Lung (tissue), 12 donors: ENCODE results near the gene TBPL1. TPM values are rescaled to one million over a fixed set of nuclear protein-coding genes. Genes with fewer than 3 reads are reported as not detected.

Experiments
- ATAC-seq: fragments of 200-7000 bp; cut with Tn5 transposase; one replicate; pipeline ENCODE4 v1.9.1; 2020; ENCODE audit warnings: moderate number of reproducible peaks; ENCODE audit not compliant: insufficient read depth, low FRiP score
- DNase-seq, 3 donors: peaks; one replicate each; pipeline ENCODE4 v3.0.0-alpha.2; 2013 to 2017
- H3K27ac ChIP-seq, 2 donors: one replicate each; pipeline ENCODE4 v1.5.1; 2013; ENCODE audit warnings: mild to moderate bottlenecking in 2 of 2, moderate library complexity in 2 of 2, control low read depth in 1 of 2, inconsistent platforms in 1 of 2, low read depth in 1 of 2, low read length in 1 of 2
- H3K27me3 ChIP-seq, 3 donors: one replicate each; pipeline ENCODE4 v1.5.1; 2013; ENCODE audit warnings: low read length in 2 of 3; ENCODE audit not compliant: control insufficient read depth in 3 of 3, insufficient read depth in 3 of 3
- H3K36me3 ChIP-seq, 4 donors: one replicate each; pipeline ENCODE4 v1.5.1; 2013; ENCODE audit warnings: low read length in 4 of 4, mild to moderate bottlenecking in 1 of 4, moderate library complexity in 1 of 4; ENCODE audit not compliant: control insufficient read depth in 4 of 4, insufficient read depth in 4 of 4
- H3K4me1 ChIP-seq, 5 donors: one replicate each; pipeline ENCODE4 v1.5.1; 2013; ENCODE audit warnings: low read length in 5 of 5, mild to moderate bottlenecking in 2 of 5, moderate library complexity in 1 of 5; ENCODE audit not compliant: control insufficient read depth in 5 of 5, insufficient read depth in 5 of 5
- H3K4me3 ChIP-seq: one replicate; pipeline ENCODE4 v1.5.1; 2013; ENCODE audit warnings: mild to moderate bottlenecking, control low read depth, moderate library complexity
- H3K9ac ChIP-seq, 2 donors: one replicate each; pipeline ENCODE4 v1.5.1; 2013; ENCODE audit warnings: low read length in 2 of 2, control low read depth in 1 of 2; ENCODE audit not compliant: insufficient read depth in 1 of 2
- H3K9me3 ChIP-seq, 4 donors: one replicate each; pipeline ENCODE4 v1.5.1; 2013; ENCODE audit warnings: low read length in 3 of 4, mild to moderate bottlenecking in 1 of 4, moderate library complexity in 1 of 4; ENCODE audit not compliant: control insufficient read depth in 4 of 4, insufficient read depth in 3 of 4
- WGBS, 2 donors: extraction: QIAGEN DNeasy Blood & Tissue Kit; methylation state at CpG; one replicate each; pipeline ENCODE4 v1.1.7; 2013; 5-methylcytosine and 5-hydroxymethylcytosine counted together
- polyA plus RNA-seq, 2 donors: library from polyadenylated mRNA; stranded (reverse); fragments of 200-250 nt; gene quantifications; one replicate each; pipeline ENCODE4 v1.2.1, GENCODE V29; 2013
- total RNA-seq, 2 donors: library from RNA; depleted of rRNA in 1 of 2; stranded (reverse); fragments of >200 nt in 1 of 2; gene quantifications; one replicate each; pipeline ENCODE4 v1.2.1, GENCODE V29; 2014 to 2021
- TF ChIP-seq, protein P1 (sequence below): IDR thresholded peaks from 2 replicates; pipeline ENCODE4 v1.5.1; 2012; ENCODE audit warnings: mild to moderate bottlenecking; ENCODE audit errors: control extremely low read depth, extremely low read depth
- donor health status: control.
- donor health status: control.
- donor health status: Bipolar disorder and iron deficiency.
- donor health status: healthy.
- donor health status: DM: yes; HTN: yes; CAD: no.

The TBPL1 gene
- total and polyA plus RNA-seq, 4 donors: 20.4 to 31.3 (median 23.0) TPM

DNA sequence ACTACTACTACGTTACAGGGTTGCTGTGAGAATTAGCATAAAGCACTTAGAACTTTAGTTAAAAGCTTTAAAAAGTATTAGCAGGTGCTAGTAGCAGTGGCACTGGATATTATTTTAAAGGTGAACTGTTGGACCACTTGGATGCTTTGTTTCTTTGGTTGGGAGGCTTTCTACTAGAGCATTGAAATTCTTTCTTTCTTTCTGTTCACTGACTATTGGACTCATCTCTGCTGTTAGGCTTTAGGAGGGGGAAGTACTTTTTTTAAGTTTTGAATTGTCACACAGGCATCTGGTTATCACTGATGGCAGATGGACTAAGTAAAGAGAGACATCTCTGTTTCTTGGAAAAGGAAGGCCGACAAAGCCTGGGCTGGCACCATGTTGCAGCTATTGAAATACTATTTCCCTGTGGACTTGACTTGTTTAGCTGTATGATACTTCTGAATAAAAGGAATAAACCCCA lies 4.8 kb downstream of the TBPL1 start:
- TF ChIP-seq, protein P1, sequence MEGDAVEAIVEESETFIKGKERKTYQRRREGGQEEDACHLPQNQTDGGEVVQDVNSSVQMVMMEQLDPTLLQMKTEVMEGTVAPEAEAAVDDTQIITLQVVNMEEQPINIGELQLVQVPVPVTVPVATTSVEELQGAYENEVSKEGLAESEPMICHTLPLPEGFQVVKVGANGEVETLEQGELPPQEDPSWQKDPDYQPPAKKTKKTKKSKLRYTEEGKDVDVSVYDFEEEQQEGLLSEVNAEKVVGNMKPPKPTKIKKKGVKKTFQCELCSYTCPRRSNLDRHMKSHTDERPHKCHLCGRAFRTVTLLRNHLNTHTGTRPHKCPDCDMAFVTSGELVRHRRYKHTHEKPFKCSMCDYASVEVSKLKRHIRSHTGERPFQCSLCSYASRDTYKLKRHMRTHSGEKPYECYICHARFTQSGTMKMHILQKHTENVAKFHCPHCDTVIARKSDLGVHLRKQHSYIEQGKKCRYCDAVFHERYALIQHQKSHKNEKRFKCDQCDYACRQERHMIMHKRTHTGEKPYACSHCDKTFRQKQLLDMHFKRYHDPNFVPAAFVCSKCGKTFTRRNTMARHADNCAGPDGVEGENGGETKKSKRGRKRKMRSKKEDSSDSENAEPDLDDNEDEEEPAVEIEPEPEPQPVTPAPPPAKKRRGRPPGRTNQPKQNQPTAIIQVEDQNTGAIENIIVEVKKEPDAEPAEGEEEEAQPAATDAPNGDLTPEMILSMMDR: no peak
- H3K4me3 ChIP-seq: no peak overlapping the region
- no peaks in the 10 kb centered on the region for H3K9me3 ChIP-seq
- DNase-seq: no peak
- H3K27ac ChIP-seq: no peak overlapping the region
- no peaks in the 10 kb centered on the region for H3K27me3 ChIP-seq
- no peak overlapping the region for H3K9ac ChIP-seq
- no peak for ATAC-seq
- peaks cover 4 to 22% (median 7%) of the 10 kb centered on the region in 5 donors for H3K4me1 ChIP-seq
- WGBS, 2 donors: 60 to 72% methylated on average over 2 of the region's 2 CpGs
- H3K36me3 ChIP-seq: no peaks in the 10 kb centered on the region

DNA sequence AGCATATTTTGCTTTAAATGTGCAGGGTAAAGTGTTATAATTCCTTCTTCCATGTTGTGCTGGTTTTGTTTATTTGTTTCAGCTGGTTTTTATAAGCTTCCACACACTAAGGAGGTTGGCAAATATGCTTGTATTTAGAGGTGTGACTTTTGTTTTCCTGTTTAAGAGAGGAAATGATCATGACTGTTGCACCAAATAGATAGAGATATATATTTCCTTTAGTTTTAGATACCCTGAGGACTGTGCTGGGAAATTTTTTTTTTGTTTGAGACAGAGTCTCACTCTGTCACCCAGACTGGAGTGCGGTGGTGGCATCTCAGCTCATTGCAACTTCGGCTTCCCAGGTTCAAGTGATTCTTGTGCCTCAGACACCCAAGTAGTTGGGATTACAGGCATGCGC lies 5.8 kb downstream of the TBPL1 start:
- ATAC-seq: no peak
- no peaks in the 10 kb centered on the region for H3K9me3 ChIP-seq
- H3K9ac ChIP-seq: no peak overlapping the region
- 80 to 85% methylated on average over 3 of the region's 3 CpGs for WGBS, 2 donors
- peaks cover 4 to 20% (median 10%) of the 10 kb centered on the region in 5 donors for H3K4me1 ChIP-seq
- peak overlapping the region in 1 of 2 donors; percentile 63 for H3K27ac ChIP-seq
- DNase-seq: peak in 1 of 3 donors; percentile 23
- H3K27me3 ChIP-seq: no peaks in the 10 kb centered on the region
- no peaks in the 10 kb centered on the region for H3K36me3 ChIP-seq
- TF ChIP-seq, protein P1: no peak
- no peak overlapping the region for H3K4me3 ChIP-seq

DNA sequence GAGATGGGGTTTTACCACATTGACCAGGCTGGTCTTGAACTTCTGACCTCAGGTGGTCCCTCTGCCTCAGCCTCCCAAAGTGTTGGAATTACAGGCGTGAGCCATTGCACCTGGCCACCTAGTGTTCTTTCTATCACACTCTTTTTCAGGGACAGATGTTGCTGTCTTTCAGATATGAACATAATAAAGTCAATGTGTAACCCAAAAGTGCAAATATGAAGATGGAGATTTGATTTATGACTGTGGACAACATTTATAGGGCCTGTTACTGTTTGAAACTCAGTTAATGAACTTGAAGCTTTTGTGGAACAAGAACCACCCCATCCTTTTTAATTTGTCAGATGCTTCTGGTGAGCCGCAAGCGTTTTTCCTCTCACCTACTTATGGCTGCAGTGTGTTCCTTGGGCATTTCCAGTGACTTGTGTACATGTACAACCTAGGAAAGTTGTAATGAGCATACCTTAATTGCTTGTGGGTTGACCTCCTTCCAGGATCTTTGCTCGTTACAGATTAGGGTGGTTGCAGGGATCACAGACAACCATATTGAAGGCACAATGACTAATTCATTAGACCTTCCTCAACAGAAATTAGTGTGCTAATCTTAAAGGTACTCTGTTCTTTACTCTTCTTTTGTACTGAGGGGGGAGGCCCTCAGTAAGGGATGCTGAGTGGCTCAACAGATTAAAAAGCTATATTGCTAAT lies 6.8 kb downstream of the TBPL1 start:
- H3K36me3 ChIP-seq: no peaks in the 10 kb centered on the region
- ATAC-seq: no peak

More for the DNA sequence above, 6.8 kb downstream of the TBPL1 start:
- Histone ChIP-seq H3K4me3 (no peak overlapping the region), H3K27ac (no peak overlapping the region), H3K4me1 (peaks cover 0 to 15% (median 7%) of the 10 kb centered on the region in 5 donors), H3K9me3 (no peaks in the 10 kb centered on the region), H3K27me3 (no peaks in the 10 kb centered on the region), H3K9ac (no peak overlapping the region)
- WGBS, 2 donors: 94 to 97% methylated on average over 4 of the region's 4 CpGs
- no peak for DNase-seq
- TF ChIP-seq, protein P1: no peak
